Upper lobe of right lung (tissue), 1 donor: ENCODE results near the gene TFDP3. TPM values are rescaled to one million over a fixed set of nuclear protein-coding genes. Genes with fewer than 3 reads are reported as not detected.
A peak's percentile ranks its signal among the peaks of the same experiment; 100 is the strongest.

Experiments used
- ATAC-seq: fragments of 200-7000 bp; cut with Tn5 transposase; one replicate; pipeline ENCODE4 v1.9.1; 2020; ENCODE audit warnings: mild to moderate bottlenecking, moderate library complexity
- DNase-seq: peaks from one replicate; pipeline ENCODE4 v3.0.0-alpha.2; 2020
- H3K27ac ChIP-seq: fragments of 200-600 bp; one replicate; pipeline ENCODE4 v1.8.0; 2022
- H3K27me3 ChIP-seq: fragments of 200-600 bp; one replicate; pipeline ENCODE4 v1.8.0; 2022; ENCODE audit warnings: mild to moderate bottlenecking
- H3K36me3 ChIP-seq: fragments of 200-600 bp; one replicate; pipeline ENCODE4 v1.8.0; 2022
- H3K4me1 ChIP-seq: fragments of 200-600 bp; one replicate; pipeline ENCODE4 v1.8.0; 2022
- H3K4me3 ChIP-seq: fragments of 200-600 bp; one replicate; pipeline ENCODE4 v1.8.0; 2022; ENCODE audit warnings: mild to moderate bottlenecking
- H3K9me3 ChIP-seq: fragments of 200-600 bp; one replicate; pipeline ENCODE4 v1.8.0; 2022
- CTCF ChIP-seq: fragments of 200-600 bp; IDR thresholded peaks from one replicate; pipeline ENCODE4 v1.8.0; 2022; ENCODE audit warnings: antibody characterized with exemption
- intact Hi-C: fragments of 100-400 bp; cut with DNase I; formaldehyde crosslinking; loops from one replicate; pipeline ENCODE4 v1.11.0; 2022
- total RNA-seq: library from RNA; stranded (reverse); fragmentation: NEBNext Ultra II Directional; extraction: Animal tissue kit (Norgen Biotek cat#: 25700); gene quantifications from one replicate; pipeline ENCODE4 v1.2.1, GENCODE V29; 2021
- donor health status: DM: no; HTN: yes; CAD: no; lungs with severe emphysema.

TFDP3 gene
- total RNA-seq, 1 donor from 2014 or later, result not detected

DNA sequence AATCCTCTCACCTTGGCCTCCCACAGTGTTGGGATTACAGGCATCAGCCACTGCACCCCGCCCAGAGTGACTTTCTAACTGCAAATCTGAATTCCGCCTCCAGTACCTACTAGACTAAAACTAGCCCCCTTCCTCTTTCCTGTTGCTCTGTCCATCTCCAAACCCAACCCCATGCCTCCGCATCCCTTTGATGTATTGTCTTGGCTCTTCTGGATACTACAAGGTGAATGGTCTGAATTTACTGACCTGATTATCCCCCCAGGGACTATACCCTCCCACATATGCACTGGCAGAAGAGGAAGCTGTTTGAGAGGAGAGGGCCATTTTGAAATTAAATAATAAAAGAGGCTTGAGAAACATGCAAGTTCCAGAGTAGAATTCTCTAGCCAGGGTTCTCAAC lies 17.7 kb upstream of the TFDP3 start:
- H3K27me3 ChIP-seq, result no peaks in the 10 kb centered on the region
- no peaks in the 10 kb centered on the region for H3K9me3 ChIP-seq
- TF ChIP-seq CTCF, result no peak
- no peaks in the 10 kb centered on the region for H3K36me3 ChIP-seq
- intact Hi-C loops, result no loop called here
- DNase-seq, result no peak
- no peak overlapping the region for H3K4me3 ChIP-seq
- no peak for ATAC-seq
- no peak overlapping the region for H3K27ac ChIP-seq
- H3K4me1 ChIP-seq, result no peaks in the 10 kb centered on the region

- no peak for ATAC-seq
- Histone ChIP-seq H3K27ac (no peak overlapping the region), H3K36me3 (no peaks in the 10 kb centered on the region), H3K4me3 (no peak overlapping the region), H3K4me1 (no peaks in the 10 kb centered on the region), H3K9me3 (no peaks in the 10 kb centered on the region), H3K27me3 (no peaks in the 10 kb centered on the region)
- intact Hi-C loops, result no loop called here
- DNase-seq, result no peak
- no peak for TF ChIP-seq CTCF
Observed at GRCh38 chrX:133232331-133232730, 14.2 kb upstream of the TFDP3 start.

GRCh38 chrX:133229361-133229760 lies 11.2 kb upstream of the TFDP3 start:
- intact Hi-C loops, result no loop called here
- H3K27ac ChIP-seq, result no peak overlapping the region

GRCh38 chrX:133215747-133216146 lies 2.4 kb downstream of the TFDP3 start:
- peak; percentile 23 for TF ChIP-seq CTCF
- Histone ChIP-seq H3K27ac (no peak overlapping the region), H3K4me1 (no peaks in the 10 kb centered on the region), H3K36me3 (no peaks in the 10 kb centered on the region), H3K4me3 (no peak overlapping the region), H3K9me3 (no peaks in the 10 kb centered on the region), H3K27me3 (no peaks in the 10 kb centered on the region)
- ATAC-seq (peak; percentile 42), DNase-seq (no peak)
- intact Hi-C loops, result no loop called here

More at GRCh38 chrX:133229361-133229760, 11.2 kb upstream of the TFDP3 start:
- no peaks in the 10 kb centered on the region for H3K9me3 ChIP-seq
- no peaks in the 10 kb centered on the region for H3K36me3 ChIP-seq
- no peaks in the 10 kb centered on the region for H3K4me1 ChIP-seq
- no peaks in the 10 kb centered on the region for H3K27me3 ChIP-seq
- TF ChIP-seq CTCF, result no peak
- no peak for DNase-seq
- ATAC-seq, result no peak
- no peak overlapping the region for H3K4me3 ChIP-seq

- intact Hi-C loops, result no loop called here
Observed at GRCh38 chrX:133215017-133215416, 3.1 kb downstream of the TFDP3 start.

More at GRCh38 chrX:133215017-133215416, 3.1 kb downstream of the TFDP3 start:
- Histone ChIP-seq H3K36me3 (no peaks in the 10 kb centered on the region), H3K27ac (no peak overlapping the region), H3K4me1 (no peaks in the 10 kb centered on the region), H3K4me3 (no peak overlapping the region), H3K9me3 (no peaks in the 10 kb centered on the region), H3K27me3 (no peaks in the 10 kb centered on the region)
- no peak for TF ChIP-seq CTCF
- ATAC-seq, result no peak
- DNase-seq, result no peak
